Inferior parietal cortex (tissue), 1 donor: ENCODE data around the gene MTMR12.
"Not testable (repeated sequence)": the region's sequence is repeated elsewhere in the genome, so short reads cannot be mapped to it uniquely, and the experiment has no call there.

Source experiments
- DNase-seq: peaks from one replicate; pipeline ENCODE4 v3.0.0-alpha.2; 2016; ENCODE audit errors: extremely low spot score

The MTMR12 gene

DNA sequence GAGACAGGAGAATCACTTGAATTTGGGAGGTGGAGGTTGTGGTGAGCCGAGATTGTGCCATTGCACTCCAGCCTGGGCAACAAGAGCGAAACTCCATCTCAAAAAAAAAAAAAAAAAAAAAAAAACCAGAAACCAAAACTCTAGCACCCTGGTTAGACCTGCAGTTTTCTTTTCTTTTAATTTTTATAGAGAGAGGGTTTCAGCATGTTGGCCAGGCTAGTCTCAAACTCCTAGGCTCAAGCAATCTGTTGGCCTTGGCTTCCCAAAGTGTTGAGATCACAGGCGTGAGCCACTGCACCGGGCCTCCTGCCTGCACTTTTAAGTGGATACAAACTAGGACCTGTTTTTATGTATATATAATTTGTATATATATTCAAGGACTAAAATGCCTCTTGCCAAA lies 12.9 kb upstream of the MTMR12 start:
- DNase-seq = no peak

DNA sequence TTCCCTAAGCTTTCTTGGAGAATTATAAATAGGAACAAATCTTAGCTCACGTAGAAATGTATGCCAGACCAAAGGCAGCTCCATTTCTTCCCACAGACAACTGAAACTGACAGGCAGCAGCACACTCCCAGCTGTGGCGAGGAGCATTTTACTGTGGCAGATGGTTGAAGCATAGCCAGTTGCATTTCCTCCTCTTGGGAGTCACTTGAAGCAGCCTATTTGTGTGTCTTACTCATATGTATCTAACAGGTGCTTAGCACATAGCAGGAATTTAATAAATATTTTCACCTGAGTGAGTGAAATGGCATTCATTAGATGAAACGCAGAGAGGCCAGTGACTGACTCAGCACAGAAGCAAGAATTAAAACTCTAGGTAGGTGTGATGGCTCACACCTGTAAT lies 12.3 kb upstream of the MTMR12 start:
- peak; percentile 49 for DNase-seq

DNA sequence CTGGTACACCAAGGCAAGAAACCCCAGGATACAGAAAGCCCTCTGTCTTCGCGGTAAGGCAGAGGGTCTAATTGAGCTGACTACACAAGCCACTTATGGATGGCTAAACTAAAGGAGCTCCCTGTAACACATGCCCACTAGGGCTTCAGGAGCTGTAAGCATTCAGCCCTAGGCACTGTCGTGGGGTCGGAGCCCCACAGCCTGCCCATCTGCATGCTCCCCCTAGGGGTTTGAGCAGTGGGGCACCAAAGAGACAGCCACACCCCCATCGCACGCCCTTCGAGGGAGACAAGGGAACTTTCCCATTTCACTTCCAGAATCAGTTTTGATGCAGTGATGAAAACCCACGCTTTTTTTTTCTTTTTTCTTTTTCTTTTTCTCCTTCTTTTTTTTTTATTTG lies 11.0 kb upstream of the MTMR12 start:
- no peak for DNase-seq

DNA sequence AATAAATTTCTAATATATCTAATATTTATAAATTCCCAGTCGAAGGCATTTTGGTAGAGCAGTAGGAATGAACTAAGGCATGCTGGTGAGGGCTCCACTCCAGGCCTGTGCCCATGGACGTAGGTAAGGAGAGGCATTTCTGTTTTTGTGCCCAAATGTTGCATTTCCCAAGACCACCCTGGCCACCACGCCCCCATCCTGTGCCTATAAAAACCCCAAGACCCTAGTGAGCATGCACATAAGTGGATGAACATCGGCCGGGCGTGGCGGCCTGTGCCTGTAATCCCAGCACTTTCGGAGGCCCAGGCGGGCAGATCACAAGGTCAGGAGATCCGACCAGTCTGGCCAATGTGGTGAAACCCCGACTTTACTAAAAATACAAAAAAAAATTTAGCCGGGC lies 10.1 kb upstream of the MTMR12 start:
- no peak for DNase-seq

DNA sequence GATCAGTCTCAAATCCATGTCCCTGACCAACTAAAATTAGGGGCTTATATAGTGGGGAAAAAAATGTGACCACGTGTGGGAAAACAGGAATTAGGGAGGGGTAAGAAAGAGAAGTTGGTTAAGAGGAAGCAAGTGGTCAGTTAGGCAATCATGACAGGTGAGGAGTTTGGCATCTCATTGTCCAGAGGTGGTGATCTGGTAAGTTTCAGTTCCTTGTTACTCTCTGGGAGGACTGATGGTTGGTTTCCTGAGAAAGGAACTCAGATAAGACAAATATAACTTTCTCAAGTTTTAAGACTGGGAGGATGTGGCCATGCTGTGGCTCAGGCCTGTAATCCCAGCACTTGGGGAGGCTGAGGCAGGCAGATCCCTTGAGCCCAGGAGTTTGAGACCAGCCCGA lies 9.0 kb upstream of the MTMR12 start:
- DNase-seq = not testable (repeated sequence)

DNA sequence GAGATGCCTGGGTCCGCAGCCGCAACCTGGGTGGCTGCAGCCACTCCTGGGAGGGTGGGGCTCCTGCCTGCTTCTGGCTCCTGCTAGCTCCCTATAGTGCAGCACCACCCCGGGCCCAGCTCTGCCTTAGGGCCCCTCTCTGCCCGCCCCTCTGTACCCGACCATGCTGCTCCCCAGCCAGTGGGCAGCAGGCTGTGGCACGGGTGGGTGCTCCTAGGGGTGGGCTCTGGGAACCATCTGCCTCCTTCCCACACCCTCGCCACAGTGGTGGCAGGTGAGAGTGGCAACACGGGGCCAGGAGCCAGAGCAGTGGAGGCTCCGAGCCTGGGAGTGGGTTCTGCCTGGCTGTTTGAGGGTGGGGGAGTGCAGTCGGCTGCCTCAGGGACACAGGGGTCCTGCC lies 7.8 kb upstream of the MTMR12 start:
- DNase-seq = no peak

DNA sequence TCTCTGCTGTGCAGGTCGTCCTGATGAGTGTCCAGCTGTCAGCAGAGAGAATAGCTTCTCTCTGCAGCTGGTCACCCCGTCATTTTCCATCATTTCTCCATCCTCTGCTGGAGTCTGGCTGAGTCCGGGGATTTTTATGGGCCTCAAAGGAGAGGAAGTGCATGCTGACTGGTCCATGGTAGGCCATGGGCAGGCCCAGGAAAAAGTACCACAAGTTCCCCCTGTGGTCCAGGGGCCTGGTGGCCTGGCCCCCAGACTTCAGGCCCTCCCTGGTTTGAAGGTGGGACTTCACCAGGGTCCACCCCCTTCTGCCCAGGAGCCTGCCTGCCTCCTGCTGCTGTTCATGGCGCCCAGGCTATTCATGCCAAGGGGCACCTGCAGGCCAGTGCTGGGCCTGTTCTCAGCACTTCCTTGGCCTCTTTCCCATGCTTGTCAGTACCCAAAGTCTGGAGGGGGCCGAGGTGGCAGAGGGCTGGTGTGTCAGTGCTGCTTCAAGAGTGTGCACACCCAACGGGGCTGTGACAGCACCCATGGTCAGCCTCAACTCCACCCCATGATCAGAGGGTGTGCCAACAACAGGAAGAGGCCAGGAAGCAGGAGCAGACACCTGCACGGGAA lies 7.3 kb upstream of the MTMR12 start:
- DNase-seq = no peak

DNA sequence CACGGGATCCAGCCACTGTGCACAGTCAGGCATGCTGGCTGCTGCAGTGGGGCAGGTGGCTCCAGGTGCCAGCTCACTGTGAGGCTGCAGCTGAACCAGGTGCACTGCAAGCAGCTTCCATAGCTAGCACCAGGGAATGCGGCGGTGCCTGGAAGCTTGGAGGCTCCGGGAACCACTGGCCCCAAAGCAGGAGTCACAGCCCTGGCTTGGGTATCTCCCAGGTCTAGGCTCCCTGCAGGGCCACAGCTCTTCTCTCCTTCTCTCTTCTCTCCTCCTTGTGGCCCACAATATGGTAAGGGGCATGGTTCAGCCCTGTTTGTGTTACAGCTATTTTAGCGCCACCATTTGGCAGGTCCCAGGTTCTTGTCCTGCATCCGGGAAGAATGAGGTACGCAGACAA lies 6.7 kb upstream of the MTMR12 start:
- DNase-seq = no peak

DNA sequence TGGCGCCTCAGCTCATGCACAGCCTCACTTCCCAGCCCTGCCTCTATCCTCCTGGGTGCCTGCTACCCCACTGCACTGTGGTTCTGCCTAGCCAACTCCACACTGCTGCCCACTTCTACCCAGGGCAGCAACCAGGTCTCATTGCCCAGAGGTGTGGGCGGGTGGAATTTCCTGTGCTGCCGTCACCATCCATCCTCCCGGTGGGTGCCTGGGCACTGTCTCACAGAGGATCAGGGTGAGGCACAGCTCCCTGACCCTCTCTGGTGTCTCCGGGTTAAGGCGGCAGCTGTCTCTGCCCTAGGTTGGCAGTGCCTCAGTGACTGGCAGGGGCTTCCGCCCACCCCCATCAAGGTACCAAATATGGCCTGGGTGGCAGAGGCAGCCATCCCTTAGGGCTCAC lies 4.3 kb upstream of the MTMR12 start:
- no peak for DNase-seq

DNA sequence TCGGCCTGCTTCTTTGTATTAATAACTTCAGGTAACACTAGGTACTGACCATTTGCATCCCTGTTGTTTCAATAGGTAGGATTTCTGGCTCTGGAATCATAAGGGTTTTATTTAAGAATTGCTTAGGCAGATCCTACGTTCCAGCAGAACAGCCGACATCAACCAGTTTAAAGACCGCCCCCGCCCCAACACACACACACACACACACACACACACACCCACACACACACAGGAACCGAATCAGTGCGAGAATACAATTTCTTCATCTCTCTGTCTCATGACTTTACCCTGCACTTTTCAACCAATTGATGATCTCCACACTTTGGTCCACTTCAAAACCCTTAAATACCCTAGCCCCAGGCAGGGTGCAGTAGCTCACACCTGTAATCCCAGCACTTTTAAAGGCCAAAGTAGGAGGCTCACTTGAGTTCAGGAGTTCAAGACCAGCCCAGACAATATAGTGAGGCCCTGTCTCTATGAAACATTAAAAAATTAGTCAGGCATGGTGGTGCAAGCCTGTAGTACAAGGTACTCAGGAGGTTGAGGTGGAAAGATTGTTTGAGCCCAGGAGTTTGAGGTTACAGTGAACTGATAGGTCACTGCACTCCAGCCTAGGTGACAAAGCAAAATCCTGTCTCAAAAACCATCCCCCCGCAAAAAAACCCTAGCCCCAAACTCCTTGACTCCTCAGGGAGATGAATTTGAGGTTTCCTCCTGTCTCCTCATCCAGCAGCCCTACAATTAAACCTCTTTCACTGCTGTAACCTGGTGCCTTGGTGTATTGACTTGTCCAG lies 2.7 kb upstream of the MTMR12 start:
- no peak for DNase-seq

DNA sequence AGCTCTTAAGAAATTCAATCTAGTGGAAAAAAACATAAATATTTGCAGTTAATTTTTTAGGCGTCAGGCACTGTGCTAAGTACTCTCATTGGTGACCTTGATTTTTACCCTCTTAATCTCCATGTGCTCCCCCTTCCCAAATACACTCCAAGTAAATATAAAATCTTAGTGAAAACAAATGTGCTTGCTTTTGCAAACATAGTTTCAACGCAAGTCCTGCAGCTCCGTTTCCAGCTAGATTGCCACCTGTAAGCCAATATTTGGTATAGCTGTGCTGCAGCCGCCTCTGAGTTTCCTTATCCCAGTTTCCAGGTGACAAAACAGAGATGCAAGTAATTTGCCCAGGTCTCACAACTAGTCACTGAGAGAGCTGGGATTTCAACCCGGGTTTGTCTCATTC lies 1.9 kb upstream of the MTMR12 start:
- no peak for DNase-seq

DNA sequence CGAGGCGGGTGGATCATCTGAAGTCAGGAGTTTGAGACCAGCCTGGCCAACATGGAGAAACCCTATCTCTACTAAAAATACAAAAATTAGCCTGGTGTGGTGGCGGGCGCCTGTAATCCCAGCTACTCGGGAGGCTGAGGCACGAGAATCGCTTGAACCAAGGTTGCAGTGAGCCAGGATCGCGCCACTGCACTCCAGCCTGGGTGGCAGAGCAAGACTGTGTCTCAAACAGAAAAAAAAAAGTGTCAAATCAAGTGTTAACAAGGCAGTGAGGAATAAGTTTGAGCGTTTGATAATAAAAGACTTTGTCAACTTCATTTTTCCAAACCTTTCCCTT lies 1.4 kb upstream of the MTMR12 start:
- not testable (repeated sequence) for DNase-seq

DNA sequence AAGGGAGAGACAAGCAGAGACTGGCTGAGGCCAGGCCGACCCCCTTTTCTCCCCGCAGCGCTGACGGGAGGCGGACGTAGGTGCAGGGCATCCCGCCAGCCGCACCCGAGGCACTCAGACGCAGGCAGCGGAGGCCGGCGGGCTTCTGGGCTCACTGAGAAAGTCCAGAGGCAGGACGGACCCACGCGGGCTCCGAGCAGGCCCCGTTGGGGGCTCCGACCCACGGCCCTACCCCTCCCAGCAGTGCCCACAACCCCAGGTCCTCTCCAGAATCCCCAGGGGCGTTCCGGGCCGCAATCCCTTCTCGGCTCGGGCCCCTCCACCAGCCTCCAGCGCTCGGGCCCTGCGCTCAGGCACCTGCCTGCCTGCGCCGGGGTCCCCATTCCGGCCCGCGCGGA lies 543 bp downstream of the MTMR12 start:
- no peak for DNase-seq

DNA sequence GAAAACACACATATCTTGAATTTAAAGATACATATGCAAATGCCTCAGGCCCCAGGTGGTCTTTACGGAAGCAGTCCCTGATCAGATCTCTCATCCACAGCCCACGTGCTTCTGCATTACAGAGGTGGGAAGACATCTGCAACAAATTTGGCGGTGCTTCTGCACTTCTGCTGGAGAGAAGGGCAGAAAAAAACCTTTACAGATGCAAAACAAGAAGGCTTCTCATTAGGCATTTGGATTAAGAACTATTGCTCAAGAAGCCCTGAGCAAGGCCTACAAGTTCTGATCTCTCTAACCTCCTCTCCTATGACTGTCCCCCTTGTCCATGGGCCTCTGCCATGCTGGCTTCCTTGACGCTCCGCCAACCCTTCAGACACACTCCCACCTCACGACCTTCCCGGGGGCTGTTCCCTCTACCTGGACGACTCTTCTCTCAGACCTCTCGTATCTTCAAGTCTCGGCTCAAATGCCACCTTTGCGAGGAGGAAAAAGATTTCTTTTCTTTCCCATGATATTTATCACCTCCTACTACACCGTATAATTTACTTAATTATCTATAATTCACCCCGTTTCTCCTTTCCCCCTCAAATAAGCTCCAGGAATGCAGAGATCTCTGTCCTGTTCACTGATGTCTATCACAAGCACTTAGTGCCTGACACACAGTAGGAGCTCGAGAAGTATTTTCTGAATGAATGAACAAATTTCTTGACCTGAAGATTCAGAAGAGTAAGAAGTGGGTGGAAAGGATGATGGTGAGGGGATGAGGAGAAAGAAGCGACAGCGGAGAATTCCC lies 1.1 kb downstream of the MTMR12 start:
- DNase-seq = no peak

DNA sequence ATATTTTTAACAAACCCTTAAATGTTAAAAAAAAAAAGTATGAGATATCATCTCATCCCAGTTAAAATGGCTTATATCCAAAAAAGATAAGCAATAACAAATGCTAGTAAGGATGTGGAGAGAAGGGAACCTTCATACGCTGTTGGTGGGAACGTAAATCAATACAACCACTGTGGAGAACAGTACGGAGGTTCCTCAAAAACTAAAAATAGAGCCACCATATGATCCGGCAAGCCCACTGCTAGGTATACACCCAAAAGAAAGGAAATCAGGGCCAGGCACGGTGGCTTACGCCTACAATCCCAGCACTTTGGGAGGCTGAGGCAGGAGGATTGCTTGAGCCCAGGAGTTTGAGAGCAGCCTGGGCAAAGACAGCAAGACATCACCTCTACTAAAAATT lies 3.0 kb downstream of the MTMR12 start:
- DNase-seq = no peak

DNA sequence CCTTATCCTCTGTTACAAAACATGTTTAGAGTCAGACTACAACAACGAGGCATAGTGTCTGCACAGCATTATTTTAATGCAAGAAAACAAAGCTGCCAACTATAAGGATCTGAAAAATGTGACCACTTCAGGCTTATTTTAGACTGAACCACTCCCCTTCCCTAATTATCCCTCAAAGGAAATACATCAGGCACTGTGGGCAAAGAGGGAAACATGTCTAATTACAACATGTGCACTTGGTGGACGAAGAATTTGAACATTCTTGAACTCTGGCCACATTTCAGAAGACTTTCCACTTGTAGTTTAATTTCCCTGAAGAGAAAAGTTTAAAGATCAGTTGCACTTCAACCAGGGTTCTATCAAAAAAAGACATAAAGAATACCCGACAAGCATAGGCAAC lies 3.8 kb downstream of the MTMR12 start:
- DNase-seq = no peak

DNA sequence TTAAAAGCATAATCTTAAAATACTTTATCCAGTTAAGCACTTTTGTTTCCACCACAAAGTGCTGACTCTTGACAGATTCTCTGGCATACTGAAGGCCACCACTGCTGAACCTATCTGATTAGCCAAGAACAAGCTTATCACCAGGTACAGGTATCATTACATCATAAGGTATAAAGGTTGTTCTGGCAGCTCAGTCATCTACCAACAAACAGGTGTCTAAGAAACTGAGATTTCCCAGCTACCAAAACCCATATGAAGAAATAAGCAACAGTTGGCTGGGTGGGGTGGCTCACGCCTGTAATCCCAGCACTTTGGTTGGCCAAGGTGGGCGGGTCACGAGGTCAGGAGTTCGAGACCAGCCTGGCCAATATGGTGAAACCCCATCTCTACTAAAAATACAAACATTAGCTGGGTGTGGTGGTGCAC lies 5.0 kb downstream of the MTMR12 start:
- no peak for DNase-seq

DNA sequence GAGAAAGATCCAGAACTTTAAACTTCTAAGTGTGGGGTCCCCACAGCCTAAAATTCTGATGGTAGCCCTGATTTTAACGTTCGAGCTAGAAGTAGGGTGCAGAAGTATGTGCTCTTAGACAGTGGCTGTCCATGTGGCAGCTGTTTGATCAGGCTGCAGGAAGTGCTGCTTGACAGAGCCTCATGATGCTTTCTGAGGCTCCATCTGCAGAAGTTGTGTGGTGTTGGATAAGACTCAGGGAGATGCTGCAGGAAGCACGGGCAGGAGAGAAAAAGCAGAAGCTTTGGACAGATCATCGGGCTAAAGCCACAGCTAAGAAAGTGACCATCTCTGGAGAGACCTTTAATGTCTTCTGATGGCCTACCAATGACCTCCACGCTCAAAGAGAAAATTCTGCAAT lies 8.1 kb downstream of the MTMR12 start:
- no peak for DNase-seq

DNA sequence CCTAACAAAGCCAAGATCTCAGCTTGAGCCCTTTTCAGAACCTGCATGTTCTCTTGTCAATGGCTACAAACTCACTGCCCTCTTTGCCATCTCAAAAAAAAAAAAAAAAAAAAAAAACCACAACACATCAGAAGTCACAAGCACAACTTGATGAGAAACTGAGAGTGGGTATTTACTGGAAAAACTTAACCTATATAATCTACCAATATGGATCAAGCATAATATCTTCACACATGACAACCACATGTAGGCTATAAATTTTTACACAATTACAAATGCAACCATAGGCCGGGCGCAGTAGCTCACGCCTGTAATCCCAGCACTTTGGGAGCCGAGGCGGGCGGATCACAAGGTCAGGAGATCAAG lies 9.0 kb downstream of the MTMR12 start:
- no peak for DNase-seq

DNA sequence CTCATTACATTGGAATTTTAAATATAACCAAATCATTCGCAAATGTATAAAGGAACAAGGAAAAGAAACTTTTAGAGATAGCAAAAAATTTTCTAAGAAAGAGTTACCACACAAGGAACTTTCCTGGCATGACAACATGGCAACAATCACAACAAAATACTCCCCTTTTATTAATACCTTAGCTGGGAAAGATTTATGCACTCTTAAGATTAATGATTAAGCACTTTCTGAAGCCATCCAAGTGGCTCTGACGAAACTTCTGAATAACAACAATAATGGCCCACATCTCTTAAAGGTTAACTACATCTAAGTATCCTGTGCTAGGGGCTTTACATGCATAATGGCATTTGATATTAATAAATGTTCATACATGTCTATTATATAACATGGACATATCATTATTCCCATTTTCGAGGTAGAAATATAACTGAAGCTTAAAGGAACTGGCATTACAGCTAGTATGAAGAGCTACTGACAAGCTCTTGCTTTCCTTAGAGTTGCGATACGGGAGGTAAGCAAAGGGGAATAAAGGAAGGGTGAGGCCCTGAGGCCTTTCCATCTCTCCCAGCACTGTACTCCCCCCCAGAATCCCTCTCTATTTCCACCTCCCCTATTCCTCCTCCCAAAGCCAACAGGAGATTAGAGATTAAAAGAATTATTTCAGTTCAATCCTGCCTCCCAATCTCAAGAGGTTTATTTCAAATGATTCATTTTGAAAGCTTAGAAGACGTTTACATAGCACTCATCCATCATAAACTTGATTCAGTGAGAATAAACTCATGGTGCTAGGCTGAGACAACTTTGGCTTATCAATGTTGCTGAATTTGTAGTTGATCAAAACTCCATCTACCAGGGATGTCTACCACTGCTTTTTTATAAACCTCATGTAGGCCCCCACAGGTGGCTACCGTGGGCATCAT lies 9.6 kb downstream of the MTMR12 start:
- no peak for DNase-seq

DNA sequence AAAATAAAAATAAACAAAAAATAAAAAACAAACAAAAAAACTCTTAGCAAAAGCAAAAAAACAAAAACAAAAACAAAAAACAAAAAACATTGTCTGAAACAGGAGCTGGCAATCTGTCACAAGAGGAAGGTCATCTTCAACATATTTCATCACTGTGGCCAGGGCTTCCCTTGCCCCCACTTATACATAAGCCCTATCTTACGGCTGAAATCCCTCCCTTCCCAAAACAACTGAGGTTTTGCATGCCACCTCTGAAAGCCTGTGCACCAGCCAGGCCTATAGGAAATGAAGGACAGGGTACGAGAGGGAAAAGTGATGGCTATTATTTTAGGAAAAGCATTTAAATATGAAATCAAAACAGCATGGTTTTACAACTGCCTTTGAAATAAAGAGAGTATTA lies 10.8 kb downstream of the MTMR12 start:
- DNase-seq = no peak

DNA sequence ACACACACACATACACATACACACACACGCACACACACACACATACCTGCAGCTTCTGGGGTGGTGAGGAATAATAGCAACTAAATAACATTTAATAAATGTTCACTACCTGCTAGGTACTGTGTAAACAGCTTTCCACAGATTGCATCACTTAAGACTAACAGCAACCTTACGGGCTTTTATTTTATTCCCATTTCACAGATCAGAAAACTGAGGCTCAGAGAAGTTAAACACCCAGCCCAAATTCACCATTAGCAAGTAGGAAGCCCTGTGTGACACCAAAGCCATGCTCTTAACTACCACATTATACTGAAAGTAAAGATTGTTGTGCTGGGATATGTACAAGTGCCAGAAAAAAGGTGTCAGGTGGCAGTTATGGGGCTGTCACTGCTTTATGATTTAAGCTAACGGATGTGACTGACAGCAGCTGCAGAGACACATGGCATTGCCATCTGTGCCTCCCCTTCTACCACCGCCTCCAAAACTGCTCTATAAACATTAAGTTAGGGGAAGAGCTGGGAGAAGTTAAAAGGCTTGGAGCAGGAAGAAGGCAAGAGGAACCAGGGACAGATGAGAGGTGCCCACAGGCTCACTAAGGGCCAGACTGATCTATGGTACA lies 13.6 kb downstream of the MTMR12 start:
- no peak for DNase-seq
